Neural progenitor cell (in vitro differentiated cells): Measurements from ENCODE around the gene CKMT1B. TPM values are rescaled to one million over a fixed set of nuclear protein-coding genes. Genes with fewer than 3 reads are reported as not detected.
"Not testable (repeated sequence)": the region's sequence is repeated elsewhere in the genome, so short reads cannot be mapped to it uniquely, and the experiment has no call there.

Source experiments
- DNase-seq: peaks from one replicate; pipeline ENCODE4 v3.0.0-alpha.2; 2016; ENCODE audit warnings: low spot score
- H2AFZ ChIP-seq: fragments of 200-600 bp; sonication (generic); replicated peaks from 2 replicates; pipeline ENCODE4 v1.6.1; 2016; ENCODE audit warnings: antibody characterized with exemption
- H3F3A ChIP-seq: fragments of 200-600 bp; sonication (generic); 2 replicates; pipeline ENCODE4 v1.6.1; 2016; ENCODE audit warnings: antibody characterized with exemption, low read depth
- H3K27ac ChIP-seq: fragments of 200-600 bp; sonication (generic); 2 replicates; pipeline ENCODE4 v1.5.1; 2016; ENCODE audit warnings: mild to moderate bottlenecking
- H3K27me3 ChIP-seq: fragments of 200-600 bp; sonication (generic); 2 replicates; pipeline ENCODE4 v1.6.1; 2016; ENCODE audit warnings: mild to moderate bottlenecking, moderate library complexity
- H3K36me3 ChIP-seq: fragments of 200-600 bp; sonication (generic); 2 replicates; pipeline ENCODE4 v1.5.1; 2016
- H3K4me1 ChIP-seq: fragments of 200-600 bp; sonication (generic); 2 replicates; pipeline ENCODE4 v1.6.1; 2016; ENCODE audit warnings: mixed run types
- H3K4me2 ChIP-seq: fragments of 200-600 bp; sonication (generic); 2 replicates; pipeline ENCODE4 v1.6.1; 2016
- H3K4me3 ChIP-seq: fragments of 200-600 bp; sonication (generic); 2 replicates; pipeline ENCODE4 v1.5.1; 2016
- H3K79me2 ChIP-seq: fragments of 200-600 bp; sonication (generic); 2 replicates; pipeline ENCODE4 v1.6.1; 2016; ENCODE audit warnings: low read depth
- H3K9ac ChIP-seq: fragments of 200-600 bp; sonication (generic); 2 replicates; pipeline ENCODE4 v1.6.1; 2016
- H3K9me3 ChIP-seq: fragments of 200-600 bp; sonication (generic); 2 replicates; pipeline ENCODE4 v1.5.1; 2016; ENCODE audit warnings: low read depth
- H4K20me1 ChIP-seq: fragments of 200-600 bp; sonication (generic); 2 replicates; pipeline ENCODE4 v1.6.1; 2016; ENCODE audit warnings: low read depth
- H3K27ac Mint-ChIP-seq: 3 replicates; pipeline ENCODE4 v1.8.0; 2021; ENCODE audit warnings: mixed read lengths
- H3K27me3 Mint-ChIP-seq: 2 replicates; pipeline ENCODE4 v1.8.0; 2022; ENCODE audit warnings: low read depth, mild to moderate bottlenecking, inconsistent platforms, moderate library complexity, mixed read lengths; ENCODE audit not compliant: insufficient read depth
- H3K36me3 Mint-ChIP-seq: 3 replicates; pipeline ENCODE4 v1.8.0; 2021; ENCODE audit warnings: mixed read lengths
- H3K4me1 Mint-ChIP-seq: 3 replicates; pipeline ENCODE4 v1.8.0; 2021; ENCODE audit warnings: mixed read lengths
- H3K4me3 Mint-ChIP-seq: 3 replicates; pipeline ENCODE4 v1.8.0; 2021; ENCODE audit warnings: mild to moderate bottlenecking, moderate library complexity, mixed read lengths
- H3K9me3 Mint-ChIP-seq: 3 replicates; pipeline ENCODE4 v1.8.0; 2020; ENCODE audit warnings: mixed read lengths
- total RNA-seq: library from RNA; depleted of rRNA; stranded (reverse); fragments of >200 nt; gene quantifications from 2 replicates; pipeline ENCODE4 v1.2.3, GENCODE V29; 2015; ENCODE audit warnings: low replicate concordance

Gene CKMT1B
- total RNA-seq, 1 donor from 2014 or later: 4.6 TPM

GRCh38 chr15:43574607-43575006 is 19.2 kb upstream of the CKMT1B start:
- not testable (repeated sequence) for H3K36me3 Mint-ChIP-seq, H3K9ac ChIP-seq, H3K9me3 Mint-ChIP-seq, H3K36me3 ChIP-seq, H3K4me3 ChIP-seq, H3K79me2 ChIP-seq, H2AFZ ChIP-seq, H3K4me1 Mint-ChIP-seq, H3K4me3 Mint-ChIP-seq, H3K4me1 ChIP-seq, H3K27me3 Mint-ChIP-seq, DNase-seq, H3K27me3 ChIP-seq, H3F3A ChIP-seq, H3K4me2 ChIP-seq, H4K20me1 ChIP-seq, H3K27ac ChIP-seq, H3K27ac Mint-ChIP-seq, H3K9me3 ChIP-seq

DNA sequence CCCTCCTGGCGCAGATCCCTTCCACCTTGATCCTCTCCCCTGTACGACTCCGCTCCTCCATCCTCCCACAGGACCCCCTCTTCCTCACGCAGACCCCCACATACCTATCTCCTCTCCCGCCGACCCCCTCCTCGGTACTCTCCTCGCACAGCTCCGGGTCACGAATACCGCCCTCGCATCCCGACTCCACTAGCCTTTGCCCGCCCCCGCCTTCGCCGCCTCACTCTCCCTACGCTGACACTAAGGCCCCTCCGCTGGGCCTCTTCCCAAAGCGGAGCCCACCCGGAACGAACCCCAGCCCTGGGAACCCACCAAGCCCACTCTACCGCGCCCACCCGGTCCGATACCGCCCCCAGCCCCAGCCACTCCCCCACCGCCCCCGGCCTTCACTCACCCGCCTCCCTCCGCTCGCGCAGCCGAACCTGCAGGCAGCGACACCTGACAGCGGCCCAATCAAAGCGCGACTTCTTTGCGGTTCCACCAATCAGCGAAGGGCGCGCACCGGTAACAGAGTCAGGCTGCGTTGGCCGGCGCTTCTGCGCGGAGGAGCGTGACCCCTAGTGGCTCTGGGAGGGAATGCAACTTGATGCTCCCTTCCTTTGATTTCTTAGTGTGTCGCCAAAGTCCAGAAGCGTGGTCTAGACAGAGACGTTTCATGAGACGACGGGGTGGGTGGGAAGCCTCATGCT is 3.9 kb upstream of the CKMT1B start, which contains the start of gene PPIP5K1:
Gene PPIP5K1, minus strand, starts transcription at position 431 of the 689 bp plus-strand sequence. CDS start 5,704 bp downstream, outside the sequence.
- H3K4me1 ChIP-seq, H3K27ac ChIP-seq, H3K9me3 ChIP-seq, H3K36me3 ChIP-seq, H3F3A ChIP-seq, H3K9ac ChIP-seq, H3K9me3 Mint-ChIP-seq, H3K36me3 Mint-ChIP-seq, H3K4me1 Mint-ChIP-seq, H3K27me3 ChIP-seq, H3K4me3 Mint-ChIP-seq, DNase-seq, H3K4me3 ChIP-seq, H3K27me3 Mint-ChIP-seq, H3K79me2 ChIP-seq, H3K4me2 ChIP-seq, H2AFZ ChIP-seq, H3K27ac Mint-ChIP-seq, H4K20me1 ChIP-seq: not testable (repeated sequence)

GRCh38 chr15:43592841-43593240 is 986 bp upstream of the CKMT1B start:
- H3F3A ChIP-seq, H3K9me3 ChIP-seq, H3K9ac ChIP-seq, H3K36me3 Mint-ChIP-seq, H3K4me3 Mint-ChIP-seq, H3K27ac Mint-ChIP-seq, DNase-seq, H3K27me3 ChIP-seq, H3K36me3 ChIP-seq, H3K27ac ChIP-seq, H3K79me2 ChIP-seq, H4K20me1 ChIP-seq, H3K27me3 Mint-ChIP-seq, H3K4me1 ChIP-seq, H2AFZ ChIP-seq, H3K4me1 Mint-ChIP-seq, H3K9me3 Mint-ChIP-seq, H3K4me3 ChIP-seq, H3K4me2 ChIP-seq: not testable (repeated sequence)

GRCh38 chr15:43599131-43599530 is 5.3 kb downstream of the CKMT1B start:
- not testable (repeated sequence) for H3K4me1 ChIP-seq, H3K4me3 ChIP-seq, H3K4me3 Mint-ChIP-seq

GRCh38 chr15:43600200-43600599 is 6.4 kb downstream of the CKMT1B start:
- H3K4me1 Mint-ChIP-seq, H4K20me1 ChIP-seq, H3K36me3 Mint-ChIP-seq: not testable (repeated sequence)

More at GRCh38 chr15:43599131-43599530, 5.3 kb downstream of the CKMT1B start:
- not testable (repeated sequence) for H3K27ac ChIP-seq, DNase-seq, H3K4me2 ChIP-seq, H3K27ac Mint-ChIP-seq, H3K4me1 Mint-ChIP-seq, H3F3A ChIP-seq, H3K9me3 ChIP-seq, H3K36me3 ChIP-seq, H3K79me2 ChIP-seq, H2AFZ ChIP-seq, H3K36me3 Mint-ChIP-seq, H4K20me1 ChIP-seq, H3K27me3 ChIP-seq, H3K27me3 Mint-ChIP-seq, H3K9ac ChIP-seq, H3K9me3 Mint-ChIP-seq

GRCh38 chr15:43602233-43602632 is 8.4 kb downstream of the CKMT1B start:
- not testable (repeated sequence) for H3K27ac ChIP-seq, H3F3A ChIP-seq, H3K27me3 ChIP-seq, H3K4me2 ChIP-seq, H3K36me3 Mint-ChIP-seq, H3K27ac Mint-ChIP-seq, H3K9me3 ChIP-seq, H3K27me3 Mint-ChIP-seq, H3K36me3 ChIP-seq, H3K4me1 ChIP-seq, H3K4me3 Mint-ChIP-seq, H4K20me1 ChIP-seq, H3K9ac ChIP-seq, H3K79me2 ChIP-seq, H3K9me3 Mint-ChIP-seq, H3K4me1 Mint-ChIP-seq, DNase-seq, H3K4me3 ChIP-seq, H2AFZ ChIP-seq

More at GRCh38 chr15:43600200-43600599, 6.4 kb downstream of the CKMT1B start:
- H3K4me1 ChIP-seq, H3K27me3 Mint-ChIP-seq, H3K27ac ChIP-seq, H3K4me2 ChIP-seq, DNase-seq, H3K4me3 ChIP-seq, H3K9me3 ChIP-seq, H3K36me3 ChIP-seq, H3F3A ChIP-seq, H3K9me3 Mint-ChIP-seq, H3K79me2 ChIP-seq, H3K9ac ChIP-seq, H3K4me3 Mint-ChIP-seq, H3K27me3 ChIP-seq, H3K27ac Mint-ChIP-seq, H2AFZ ChIP-seq: not testable (repeated sequence)

GRCh38 chr15:43617750-43618149 is 23.9 kb downstream of the CKMT1B start:
- H3K27ac ChIP-seq, H3K9ac ChIP-seq, H3K27me3 Mint-ChIP-seq, H3K4me3 Mint-ChIP-seq, H4K20me1 ChIP-seq, H3K4me1 ChIP-seq, DNase-seq, H3K4me3 ChIP-seq, H3K27me3 ChIP-seq, H3K36me3 ChIP-seq, H3K9me3 Mint-ChIP-seq, H3K79me2 ChIP-seq, H3K4me1 Mint-ChIP-seq, H3K9me3 ChIP-seq, H3K4me2 ChIP-seq, H3F3A ChIP-seq, H3K27ac Mint-ChIP-seq, H3K36me3 Mint-ChIP-seq, H2AFZ ChIP-seq: not testable (repeated sequence)

- H3K4me3 Mint-ChIP-seq, H3K4me2 ChIP-seq, H3K9me3 ChIP-seq, H4K20me1 ChIP-seq, H2AFZ ChIP-seq, H3K36me3 ChIP-seq, H3K27ac Mint-ChIP-seq, H3K36me3 Mint-ChIP-seq, H3K27me3 Mint-ChIP-seq, H3K79me2 ChIP-seq, H3F3A ChIP-seq, H3K9me3 Mint-ChIP-seq, H3K4me3 ChIP-seq, H3K27me3 ChIP-seq, H3K4me1 ChIP-seq, H3K27ac ChIP-seq, H3K9ac ChIP-seq, DNase-seq, H3K4me1 Mint-ChIP-seq: not testable (repeated sequence)
Observed at GRCh38 chr15:43618700-43619099, 24.9 kb downstream of the CKMT1B start, which contains the start of gene STRC. Gene STRC, minus strand, starts transcription at chr15:43618800. Its CDS starts 78 bp downstream, at chr15:43618722.
